ENCODE measurements around the gene ACOX3.

DNA sequence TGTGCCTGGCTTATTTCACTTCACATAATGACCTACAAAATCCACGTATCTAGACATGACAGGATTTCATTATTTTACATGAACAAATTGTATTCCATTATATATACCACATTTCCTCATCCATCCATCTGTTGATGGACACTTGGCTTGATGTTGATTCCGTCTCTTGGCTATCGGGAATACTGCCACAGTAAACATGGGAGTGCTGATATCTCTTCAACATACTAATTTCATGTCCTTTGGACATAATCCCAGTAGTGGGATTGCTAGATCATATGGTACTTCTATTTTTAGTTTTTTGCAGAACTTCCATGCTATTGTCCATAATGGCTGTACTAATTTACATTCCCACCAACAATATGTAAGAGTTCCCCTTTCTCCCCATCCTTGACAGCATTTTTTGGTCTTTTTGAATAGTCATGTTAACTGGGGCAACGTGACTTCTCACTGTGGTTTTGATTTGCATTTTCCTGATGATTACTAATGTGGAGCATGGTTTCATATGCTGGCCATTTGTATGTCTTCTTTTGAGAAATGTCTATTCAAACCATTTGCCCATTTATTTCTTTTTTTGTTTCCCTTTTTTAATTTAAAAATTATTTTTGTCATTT lies 102.1 kb downstream of the ACOX3 start:
- TF ChIP-seq, protein P1, sequence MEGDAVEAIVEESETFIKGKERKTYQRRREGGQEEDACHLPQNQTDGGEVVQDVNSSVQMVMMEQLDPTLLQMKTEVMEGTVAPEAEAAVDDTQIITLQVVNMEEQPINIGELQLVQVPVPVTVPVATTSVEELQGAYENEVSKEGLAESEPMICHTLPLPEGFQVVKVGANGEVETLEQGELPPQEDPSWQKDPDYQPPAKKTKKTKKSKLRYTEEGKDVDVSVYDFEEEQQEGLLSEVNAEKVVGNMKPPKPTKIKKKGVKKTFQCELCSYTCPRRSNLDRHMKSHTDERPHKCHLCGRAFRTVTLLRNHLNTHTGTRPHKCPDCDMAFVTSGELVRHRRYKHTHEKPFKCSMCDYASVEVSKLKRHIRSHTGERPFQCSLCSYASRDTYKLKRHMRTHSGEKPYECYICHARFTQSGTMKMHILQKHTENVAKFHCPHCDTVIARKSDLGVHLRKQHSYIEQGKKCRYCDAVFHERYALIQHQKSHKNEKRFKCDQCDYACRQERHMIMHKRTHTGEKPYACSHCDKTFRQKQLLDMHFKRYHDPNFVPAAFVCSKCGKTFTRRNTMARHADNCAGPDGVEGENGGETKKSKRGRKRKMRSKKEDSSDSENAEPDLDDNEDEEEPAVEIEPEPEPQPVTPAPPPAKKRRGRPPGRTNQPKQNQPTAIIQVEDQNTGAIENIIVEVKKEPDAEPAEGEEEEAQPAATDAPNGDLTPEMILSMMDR (IDR thresholded peaks at IDR 0.05) = no peak
- no peak for TF ChIP-seq EP300 (IDR thresholded peaks at IDR 0.05)
